Measurements from ENCODE around the gene ANP32E.

Gene ANP32E

DNA sequence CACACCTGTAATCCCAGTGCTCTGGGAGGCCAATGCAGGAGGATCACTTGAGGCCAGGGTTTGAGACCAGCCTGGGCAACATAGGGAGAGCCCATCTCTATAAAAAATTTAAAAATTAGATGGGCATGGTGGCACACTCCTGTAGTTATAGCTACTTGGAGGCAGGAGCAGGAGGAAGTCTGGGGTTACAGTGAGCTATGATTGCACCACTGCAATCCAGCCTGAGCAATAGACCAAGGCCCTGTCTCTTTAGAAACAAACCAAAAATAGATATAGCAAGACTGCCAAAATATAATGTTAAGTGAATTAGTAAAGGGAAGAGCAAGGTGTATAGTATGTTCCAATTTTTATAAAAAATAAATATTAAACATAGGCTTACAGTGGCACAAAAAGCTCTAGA, 57.4 kb downstream of the ANP32E start:
- Mint-ChIP-seq H3K27me3 (no peaks in the 10 kb centered on the region), H3K9me3 (no peaks in the 10 kb centered on the region)

DNA sequence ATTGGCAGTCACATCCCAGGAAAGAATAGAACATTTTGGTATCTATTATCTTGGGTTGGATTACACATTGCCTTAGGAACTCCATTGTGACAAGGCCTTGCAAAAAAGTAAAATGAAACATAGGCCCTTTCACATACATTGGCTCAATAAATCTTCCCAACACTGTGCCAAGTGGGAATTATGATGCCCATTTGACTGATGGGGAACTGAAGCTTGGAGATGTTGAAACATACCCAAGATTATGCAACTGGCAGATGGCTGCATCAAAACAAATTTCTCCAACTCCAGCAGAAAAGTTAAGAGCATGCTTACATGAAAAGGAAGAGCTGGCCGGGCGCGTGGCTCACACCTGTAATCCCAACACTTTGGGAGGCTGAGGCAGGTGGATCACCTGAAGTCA, 59.3 kb downstream of the ANP32E start:
- Mint-ChIP-seq H3K27ac (no peak overlapping the region), H3K4me1 (ENCODE audit: low read depth) (no peaks in the 10 kb centered on the region), H3K27me3 (no peaks in the 10 kb centered on the region), H3K36me3 (ENCODE audit: low read depth) (no peaks in the 10 kb centered on the region), H3K4me3 (no peak overlapping the region), H3K9me3 (no peaks in the 10 kb centered on the region)

More for the DNA sequence above, 57.4 kb downstream of the ANP32E start:
- Mint-ChIP-seq H3K4me1 (ENCODE audit: low read depth) (no peaks in the 10 kb centered on the region), H3K4me3 (no peak overlapping the region), H3K36me3 (ENCODE audit: low read depth) (no peaks in the 10 kb centered on the region), H3K27ac (no peak overlapping the region)

DNA sequence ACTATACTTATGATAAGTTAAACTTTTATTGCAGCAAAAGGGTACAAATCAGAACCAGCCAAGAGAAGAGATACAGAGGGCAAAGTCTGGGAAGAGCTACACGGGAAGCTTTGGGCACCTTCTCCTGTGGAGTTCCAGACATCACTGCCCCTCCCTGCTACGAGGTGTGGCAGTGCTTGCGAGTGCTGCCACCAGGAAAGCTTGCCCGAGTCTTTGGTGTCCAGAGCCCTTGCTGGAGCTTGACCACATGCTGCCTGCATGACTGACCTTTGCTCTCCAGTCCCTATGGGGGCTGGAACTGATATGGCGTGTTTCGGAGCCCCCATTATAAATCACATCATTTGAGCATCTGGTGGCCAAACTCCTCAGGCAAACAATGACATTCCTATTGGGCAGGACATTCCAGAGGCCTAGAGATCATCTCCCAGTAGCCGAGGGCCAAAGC, 62.7 kb downstream of the ANP32E start:
- no peaks in the 10 kb centered on the region for H3K27me3 Mint-ChIP-seq
- H3K9me3 Mint-ChIP-seq, result no peaks in the 10 kb centered on the region
- H3K4me1 Mint-ChIP-seq (ENCODE audit: low read depth), result no peaks in the 10 kb centered on the region
- H3K4me3 Mint-ChIP-seq, result no peak overlapping the region
- no peaks in the 10 kb centered on the region for H3K36me3 Mint-ChIP-seq (ENCODE audit: low read depth)
- no peak overlapping the region for H3K27ac Mint-ChIP-seq

DNA sequence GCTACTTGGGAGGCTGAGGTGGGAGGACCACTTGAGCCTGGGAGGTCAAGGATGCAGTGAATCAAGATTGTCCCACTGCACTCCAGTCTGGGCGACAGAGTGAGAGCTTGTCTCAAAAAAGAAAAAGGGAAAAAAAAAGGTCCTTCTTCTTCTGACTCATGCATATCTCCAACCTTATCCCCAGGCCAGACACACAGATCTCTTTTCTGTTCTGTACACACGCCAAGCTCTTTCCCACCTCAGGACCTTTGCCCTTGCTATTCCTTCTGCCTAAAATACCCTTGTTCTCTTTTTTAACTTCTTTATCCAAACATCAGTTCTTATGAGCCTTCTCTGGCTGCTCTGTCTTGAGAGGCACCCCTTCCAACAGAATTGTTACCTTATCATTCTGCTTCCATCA, 64.1 kb downstream of the ANP32E start:
- H3K9me3 Mint-ChIP-seq, result no peaks in the 10 kb centered on the region
- no peaks in the 10 kb centered on the region for H3K4me1 Mint-ChIP-seq (ENCODE audit: low read depth)
- H3K27ac Mint-ChIP-seq, result no peak overlapping the region
- H3K27me3 Mint-ChIP-seq, result no peaks in the 10 kb centered on the region
- H3K4me3 Mint-ChIP-seq, result no peak overlapping the region
- H3K36me3 Mint-ChIP-seq (ENCODE audit: low read depth), result no peaks in the 10 kb centered on the region

DNA sequence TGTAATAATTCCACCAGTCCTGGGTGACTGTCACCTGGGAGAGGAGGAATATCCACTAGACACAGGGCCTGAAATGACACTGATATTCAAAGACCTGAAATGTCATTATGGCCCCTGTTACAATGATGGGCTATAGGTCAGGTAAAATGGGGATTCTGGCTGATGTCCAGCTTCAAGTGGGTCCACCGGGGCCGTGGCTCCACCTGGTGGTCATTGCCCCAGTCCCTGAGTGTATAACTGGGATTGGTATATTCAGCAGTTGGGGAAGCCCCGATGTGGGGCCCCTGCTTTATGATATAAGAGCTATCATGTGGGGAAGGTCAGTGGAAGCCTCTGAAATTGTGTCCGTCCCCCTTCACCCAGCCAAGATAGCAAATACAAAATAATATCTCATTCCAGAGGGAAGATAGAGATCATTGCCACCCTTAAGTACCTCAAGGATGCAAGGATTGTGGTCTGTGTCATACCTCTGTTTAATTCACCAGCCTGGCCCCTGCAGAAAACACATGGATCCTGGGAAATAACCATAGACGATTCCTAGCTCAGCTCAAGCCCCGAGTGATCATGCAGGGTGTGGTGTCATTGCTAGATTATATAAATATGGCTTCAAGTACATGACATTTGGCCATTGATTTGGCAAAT, 66.8 kb downstream of the ANP32E start:
- Mint-ChIP-seq H3K4me3 (no peak overlapping the region), H3K36me3 (ENCODE audit: low read depth) (no peaks in the 10 kb centered on the region), H3K27ac (no peak overlapping the region), H3K27me3 (no peaks in the 10 kb centered on the region), H3K4me1 (ENCODE audit: low read depth) (peaks cover 19% of the 10 kb centered on the region), H3K9me3 (no peaks in the 10 kb centered on the region)
